Left ventricle myocardium inferior (tissue), 1 donor: ENCODE results near the gene LARGE1. TPM values are rescaled to one million over a fixed set of nuclear protein-coding genes. Genes with fewer than 3 reads are reported as not detected.
A peak's percentile ranks its signal among the peaks of the same experiment; 100 is the strongest.

Experiments
- DNase-seq: peaks from one replicate; pipeline ENCODE4 v3.0.0-alpha.2; 2020
- H3K27ac ChIP-seq: fragments of 200-600 bp; replicated peaks from 2 replicates; pipeline ENCODE4 v1.8.0; 2021
- H3K27me3 ChIP-seq: fragments of 200-600 bp; 2 replicates; pipeline ENCODE4 v1.8.0; 2021; ENCODE audit warnings: low read depth
- H3K36me3 ChIP-seq: fragments of 200-600 bp; 2 replicates; pipeline ENCODE4 v1.8.0; 2021
- H3K4me1 ChIP-seq: fragments of 200-600 bp; 2 replicates; pipeline ENCODE4 v1.8.0; 2021
- H3K4me3 ChIP-seq: fragments of 200-600 bp; 2 replicates; pipeline ENCODE4 v1.8.0; 2021; ENCODE audit warnings: mild to moderate bottlenecking, moderate library complexity
- H3K9me3 ChIP-seq: fragments of 200-600 bp; replicated peaks from 2 replicates; pipeline ENCODE4 v1.8.0; 2021
- intact Hi-C: fragments of 100-400 bp; cut with micrococcal nuclease; formaldehyde crosslinking; loops from one replicate; pipeline ENCODE4 v1.11.0; 2022
- total RNA-seq: library from RNA; stranded (reverse); fragmentation: NEBNext Ultra II Directional; extraction: Animal tissue kit (Norgen Biotek cat#: 25700); gene quantifications from one replicate; pipeline ENCODE4 v1.2.1, GENCODE V29; 2021
- TF ChIP-seq, protein P1 (sequence below): fragments of 200-600 bp; IDR thresholded peaks from 2 replicates; pipeline ENCODE4 v1.8.0; 2021; ENCODE audit warnings: antibody characterized with exemption, mild to moderate bottlenecking, borderline replicate concordance
- donor health status: DM: no; HTN: yes; CAD: no; lungs with severe emphysema.

Gene LARGE1
- total RNA-seq, 1 donor from 2014 or later = 117 TPM

- no peak overlapping the region for H3K27ac ChIP-seq
- H3K27me3 ChIP-seq = no peaks in the 10 kb centered on the region
- DNase-seq = no peak
- no peaks in the 10 kb centered on the region for H3K36me3 ChIP-seq
- peaks cover 43% of the 10 kb centered on the region for H3K4me1 ChIP-seq
- H3K9me3 ChIP-seq = no peaks in the 10 kb centered on the region
- TF ChIP-seq, protein P1, sequence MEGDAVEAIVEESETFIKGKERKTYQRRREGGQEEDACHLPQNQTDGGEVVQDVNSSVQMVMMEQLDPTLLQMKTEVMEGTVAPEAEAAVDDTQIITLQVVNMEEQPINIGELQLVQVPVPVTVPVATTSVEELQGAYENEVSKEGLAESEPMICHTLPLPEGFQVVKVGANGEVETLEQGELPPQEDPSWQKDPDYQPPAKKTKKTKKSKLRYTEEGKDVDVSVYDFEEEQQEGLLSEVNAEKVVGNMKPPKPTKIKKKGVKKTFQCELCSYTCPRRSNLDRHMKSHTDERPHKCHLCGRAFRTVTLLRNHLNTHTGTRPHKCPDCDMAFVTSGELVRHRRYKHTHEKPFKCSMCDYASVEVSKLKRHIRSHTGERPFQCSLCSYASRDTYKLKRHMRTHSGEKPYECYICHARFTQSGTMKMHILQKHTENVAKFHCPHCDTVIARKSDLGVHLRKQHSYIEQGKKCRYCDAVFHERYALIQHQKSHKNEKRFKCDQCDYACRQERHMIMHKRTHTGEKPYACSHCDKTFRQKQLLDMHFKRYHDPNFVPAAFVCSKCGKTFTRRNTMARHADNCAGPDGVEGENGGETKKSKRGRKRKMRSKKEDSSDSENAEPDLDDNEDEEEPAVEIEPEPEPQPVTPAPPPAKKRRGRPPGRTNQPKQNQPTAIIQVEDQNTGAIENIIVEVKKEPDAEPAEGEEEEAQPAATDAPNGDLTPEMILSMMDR = no peak
- H3K4me3 ChIP-seq = no peak overlapping the region
- intact Hi-C loops = loop anchor here (10.0 kb wide), 1 partner anchor 271 kb away; no protein-coding TSS in a partner anchor
These were observed 344.5 kb downstream of the LARGE1 start for GRCh38 chr22:33575771-33576170.

DNA sequence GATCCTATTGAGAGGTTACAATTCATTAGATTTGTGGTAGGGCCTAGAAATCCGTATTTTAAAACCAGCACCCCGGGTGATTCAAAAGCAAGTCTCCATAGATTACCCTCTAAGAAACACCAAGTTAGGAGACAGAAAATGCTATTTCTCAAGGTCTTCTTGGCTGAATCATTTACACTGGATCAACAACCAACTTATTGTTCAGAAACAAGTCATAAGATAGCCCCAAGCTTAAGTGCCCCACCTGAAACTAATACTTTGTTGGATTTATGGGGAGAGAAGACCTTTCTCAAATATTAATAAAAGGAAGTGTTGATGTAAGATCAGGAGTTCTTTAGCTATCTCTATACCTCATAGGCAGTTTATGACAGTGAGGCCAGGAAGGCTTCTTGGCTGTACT is 345.2 kb downstream of the LARGE1 start:
- Histone ChIP-seq H3K36me3 (no peaks in the 10 kb centered on the region), H3K27ac (no peak overlapping the region), H3K4me3 (no peak overlapping the region), H3K9me3 (no peaks in the 10 kb centered on the region), H3K27me3 (no peaks in the 10 kb centered on the region), H3K4me1 (peaks cover 45% of the 10 kb centered on the region)
- intact Hi-C loops = loop anchor here (10.0 kb wide), 1 partner anchor 270 kb away; no protein-coding TSS in a partner anchor
- TF ChIP-seq, protein P1 = no peak
- no peak for DNase-seq

DNA sequence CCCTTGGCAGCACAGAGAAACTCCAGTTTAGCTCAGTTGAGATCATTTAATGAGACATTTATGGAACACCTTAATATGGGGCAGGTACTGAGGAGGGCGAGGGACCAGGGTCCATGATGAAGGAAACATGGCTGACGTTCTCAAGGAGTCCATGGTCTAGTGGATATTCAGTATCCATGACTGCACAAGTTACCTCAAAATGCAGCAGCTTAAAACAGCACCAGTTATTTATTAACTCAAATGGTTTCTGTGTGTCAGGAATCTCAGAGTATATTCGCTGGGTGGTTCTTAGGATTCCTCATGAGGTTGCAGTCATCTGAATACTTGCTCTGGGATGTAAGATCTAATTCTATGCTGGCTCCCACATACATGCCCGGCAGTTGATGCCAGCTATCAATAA is 346.8 kb downstream of the LARGE1 start:
- no peaks in the 10 kb centered on the region for H3K27me3 ChIP-seq
- no peak for DNase-seq
- no peaks in the 10 kb centered on the region for H3K36me3 ChIP-seq
- peaks cover 45% of the 10 kb centered on the region for H3K4me1 ChIP-seq
- TF ChIP-seq, protein P1 = no peak
- intact Hi-C loops = loop anchor here (10.0 kb wide), 1 partner anchor 269 kb away; no protein-coding TSS in a partner anchor
- no peak overlapping the region for H3K27ac ChIP-seq
- no peaks in the 10 kb centered on the region for H3K9me3 ChIP-seq
- H3K4me3 ChIP-seq = no peak overlapping the region

DNA sequence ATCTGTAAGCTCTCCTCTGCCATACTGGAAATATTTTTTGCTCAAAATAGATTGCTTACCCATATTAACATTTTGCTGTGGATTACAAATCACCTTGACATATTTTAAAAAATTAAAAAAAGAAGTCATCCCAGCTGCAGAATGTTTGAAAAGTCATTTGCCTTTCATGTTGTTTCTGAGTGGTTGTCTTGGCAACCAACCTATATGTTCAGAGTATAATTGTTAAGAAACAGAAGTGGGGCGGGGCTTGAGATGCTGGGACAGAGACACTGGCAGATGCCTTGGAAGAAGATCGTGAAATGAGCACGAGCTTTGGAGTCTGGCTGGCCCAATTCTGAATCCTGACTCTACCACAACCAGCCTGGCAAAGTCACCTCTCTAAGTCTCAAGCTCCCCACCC is 348.2 kb downstream of the LARGE1 start:
- H3K9me3 ChIP-seq = no peaks in the 10 kb centered on the region
- intact Hi-C loops = loop anchor here (10.0 kb wide), 1 partner anchor 267 kb away; no protein-coding TSS in a partner anchor
- DNase-seq = no peak
- H3K4me3 ChIP-seq = no peak overlapping the region
- TF ChIP-seq, protein P1 = no peak
- no peaks in the 10 kb centered on the region for H3K36me3 ChIP-seq
- H3K27me3 ChIP-seq = no peaks in the 10 kb centered on the region
- peaks cover 46% of the 10 kb centered on the region for H3K4me1 ChIP-seq
- H3K27ac ChIP-seq = no peak overlapping the region

GRCh38 chr22:33570110-33570509 is 350.2 kb downstream of the LARGE1 start:
- Histone ChIP-seq H3K36me3 (no peaks in the 10 kb centered on the region), H3K27ac (peak overlapping the region; percentile 66), H3K9me3 (no peaks in the 10 kb centered on the region), H3K4me1 (peaks cover 57% of the 10 kb centered on the region), H3K4me3 (no peak overlapping the region), H3K27me3 (no peaks in the 10 kb centered on the region)
- intact Hi-C loops = loop anchor here (10.0 kb wide), 1 partner anchor 265 kb away; no protein-coding TSS in a partner anchor
- TF ChIP-seq, protein P1 = no peak
- DNase-seq = no peak

DNA sequence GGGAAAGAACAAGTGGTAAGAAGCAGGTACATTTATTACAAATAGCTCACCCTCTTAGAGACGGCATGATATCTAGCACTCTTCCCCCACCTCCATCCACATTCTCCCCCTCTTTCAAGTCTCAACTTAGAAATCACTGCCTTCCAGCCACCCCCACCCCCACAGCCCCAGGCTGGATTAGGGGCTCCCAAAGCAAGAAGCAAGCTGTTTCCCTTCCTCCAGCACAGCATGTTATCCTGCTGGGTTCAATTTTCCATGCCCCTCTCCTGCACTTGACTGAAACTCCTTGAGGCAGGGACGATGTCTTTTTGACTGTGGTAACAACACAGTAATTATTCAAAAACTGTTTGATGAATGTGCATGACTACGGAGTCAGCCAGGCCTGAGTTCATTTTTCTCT is 350.7 kb downstream of the LARGE1 start:
- H3K9me3 ChIP-seq = no peaks in the 10 kb centered on the region
- H3K27me3 ChIP-seq = no peaks in the 10 kb centered on the region
- H3K4me1 ChIP-seq = peaks cover 60% of the 10 kb centered on the region
- TF ChIP-seq, protein P1 = no peak
- no peak for DNase-seq
- H3K27ac ChIP-seq = peak overlapping the region; percentile 66
- no peaks in the 10 kb centered on the region for H3K36me3 ChIP-seq
- H3K4me3 ChIP-seq = no peak overlapping the region
- intact Hi-C loops = no loop called here
